Measurements from ENCODE around the gene GTF2A1L. TPM values are rescaled to one million over a fixed set of nuclear protein-coding genes. Genes with fewer than 3 reads are reported as not detected.
"Not testable (repeated sequence)": the region's sequence is repeated elsewhere in the genome, so short reads cannot be mapped to it uniquely, and the experiment has no call there.

The GTF2A1L gene
- total RNA-seq, 1 donor from 2014 or later, result 3.7 TPM

GRCh38 chr2:48592067-48592466 lies 25.6 kb upstream of the GTF2A1L start:
- peaks cover 15% of the 10 kb centered on the region for H3K4me1 Mint-ChIP-seq
- H2AFZ ChIP-seq (replicated peaks), result no peak overlapping the region
- no peaks in the 10 kb centered on the region for H4K20me1 ChIP-seq (ENCODE audit: low read depth)
- H3K36me3 ChIP-seq, result no peaks in the 10 kb centered on the region
- H3F3A ChIP-seq (ENCODE audit: low read depth), result peaks cover 23% of the 10 kb centered on the region
- H3K4me1 ChIP-seq, result peaks cover 22% of the 10 kb centered on the region
- H3K27me3 ChIP-seq, result no peaks in the 10 kb centered on the region
- H3K9me3 ChIP-seq (ENCODE audit: low read depth), result no peaks in the 10 kb centered on the region
- H3K27ac ChIP-seq, result no peak overlapping the region
- TF ChIP-seq, protein P1, sequence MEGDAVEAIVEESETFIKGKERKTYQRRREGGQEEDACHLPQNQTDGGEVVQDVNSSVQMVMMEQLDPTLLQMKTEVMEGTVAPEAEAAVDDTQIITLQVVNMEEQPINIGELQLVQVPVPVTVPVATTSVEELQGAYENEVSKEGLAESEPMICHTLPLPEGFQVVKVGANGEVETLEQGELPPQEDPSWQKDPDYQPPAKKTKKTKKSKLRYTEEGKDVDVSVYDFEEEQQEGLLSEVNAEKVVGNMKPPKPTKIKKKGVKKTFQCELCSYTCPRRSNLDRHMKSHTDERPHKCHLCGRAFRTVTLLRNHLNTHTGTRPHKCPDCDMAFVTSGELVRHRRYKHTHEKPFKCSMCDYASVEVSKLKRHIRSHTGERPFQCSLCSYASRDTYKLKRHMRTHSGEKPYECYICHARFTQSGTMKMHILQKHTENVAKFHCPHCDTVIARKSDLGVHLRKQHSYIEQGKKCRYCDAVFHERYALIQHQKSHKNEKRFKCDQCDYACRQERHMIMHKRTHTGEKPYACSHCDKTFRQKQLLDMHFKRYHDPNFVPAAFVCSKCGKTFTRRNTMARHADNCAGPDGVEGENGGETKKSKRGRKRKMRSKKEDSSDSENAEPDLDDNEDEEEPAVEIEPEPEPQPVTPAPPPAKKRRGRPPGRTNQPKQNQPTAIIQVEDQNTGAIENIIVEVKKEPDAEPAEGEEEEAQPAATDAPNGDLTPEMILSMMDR (IDR thresholded peaks at IDR 0.05), result no peak
- TF ChIP-seq EZH2phosphoT487 (IDR thresholded peaks at IDR 0.05) (no peak), EZH2 (IDR thresholded peaks at IDR 0.05) (no peak)
- H3K36me3 Mint-ChIP-seq, result no peaks in the 10 kb centered on the region
- H3K27me3 Mint-ChIP-seq (ENCODE audit: insufficient read depth, low read depth), result peaks cover 2% of the 10 kb centered on the region
- H3K9ac ChIP-seq, result no peak overlapping the region
- H3K4me3 Mint-ChIP-seq, result no peak overlapping the region
- no peak for DNase-seq (ENCODE audit: low spot score)
- H3K4me2 ChIP-seq, result no peak overlapping the region
- H3K4me3 ChIP-seq, result no peak overlapping the region
- H3K27ac Mint-ChIP-seq, result no peak overlapping the region
- H3K79me2 ChIP-seq (ENCODE audit: low read depth), result no peaks in the 10 kb centered on the region
- H3K9me3 Mint-ChIP-seq, result no peaks in the 10 kb centered on the region

DNA sequence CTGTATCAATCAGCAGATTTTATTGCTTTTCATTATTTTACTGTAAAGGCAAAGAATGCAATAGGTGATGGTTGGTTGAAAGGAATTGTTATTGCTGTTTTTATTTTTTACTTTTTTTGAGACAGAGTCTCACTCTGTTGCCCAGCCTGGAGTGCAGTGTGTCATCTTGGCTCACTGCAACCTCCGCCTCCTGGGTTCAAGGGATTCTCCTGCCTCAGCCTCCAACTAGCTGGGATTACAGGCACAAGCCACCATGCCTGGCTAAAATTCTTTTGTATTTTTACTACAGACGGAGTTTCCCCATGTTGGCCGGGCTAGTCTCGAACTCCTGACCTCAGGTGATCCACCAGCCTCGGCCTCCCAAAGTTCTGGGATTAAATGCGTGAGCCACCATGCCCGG lies 20.9 kb upstream of the GTF2A1L start:
- H4K20me1 ChIP-seq (ENCODE audit: low read depth); H3F3A ChIP-seq (ENCODE audit: low read depth); H3K27me3 Mint-ChIP-seq (ENCODE audit: insufficient read depth, low read depth); H3K9me3 Mint-ChIP-seq; H3K4me2 ChIP-seq; H2AFZ ChIP-seq (replicated peaks); H3K4me1 ChIP-seq; H3K4me1 Mint-ChIP-seq; H3K4me3 Mint-ChIP-seq; DNase-seq (ENCODE audit: low spot score); H3K79me2 ChIP-seq (ENCODE audit: low read depth); H3K9ac ChIP-seq; H3K27ac Mint-ChIP-seq; H3K27ac ChIP-seq; H3K36me3 ChIP-seq; H3K4me3 ChIP-seq; H3K27me3 ChIP-seq; H3K36me3 Mint-ChIP-seq; H3K9me3 ChIP-seq (ENCODE audit: low read depth): not testable (repeated sequence)

- Histone ChIP-seq H3K79me2 (ENCODE audit: low read depth) (no peaks in the 10 kb centered on the region), H4K20me1 (ENCODE audit: low read depth) (no peaks in the 10 kb centered on the region), H3K9ac (no peak overlapping the region), H3K27ac (no peak overlapping the region), H3K36me3 (no peaks in the 10 kb centered on the region), H3K9me3 (ENCODE audit: low read depth) (no peaks in the 10 kb centered on the region), H3F3A (ENCODE audit: low read depth) (no peaks in the 10 kb centered on the region), H3K4me3 (no peak overlapping the region), H2AFZ (replicated peaks) (no peak overlapping the region), H3K4me1 (no peaks in the 10 kb centered on the region), H3K4me2 (no peak overlapping the region), H3K27me3 (no peaks in the 10 kb centered on the region)
- Mint-ChIP-seq H3K9me3 (no peaks in the 10 kb centered on the region), H3K27me3 (ENCODE audit: insufficient read depth, low read depth) (no peaks in the 10 kb centered on the region), H3K4me1 (no peaks in the 10 kb centered on the region), H3K4me3 (no peak overlapping the region), H3K27ac (no peak overlapping the region), H3K36me3 (no peaks in the 10 kb centered on the region)
- no peak for TF ChIP-seq EZH2phosphoT487 (IDR thresholded peaks at IDR 0.05)
- TF ChIP-seq, protein P1 (IDR thresholded peaks at IDR 0.05), result no peak
- no peak for TF ChIP-seq EZH2 (IDR thresholded peaks at IDR 0.05)
- DNase-seq (ENCODE audit: low spot score), result no peak
Observed at GRCh38 chr2:48597492-48597891, 20.2 kb upstream of the GTF2A1L start.

- no peaks in the 10 kb centered on the region for H3K9me3 ChIP-seq (ENCODE audit: low read depth)
- no peak overlapping the region for H3K9ac ChIP-seq
- H3K4me2 ChIP-seq, result no peak overlapping the region
- no peaks in the 10 kb centered on the region for H3K27me3 Mint-ChIP-seq (ENCODE audit: insufficient read depth, low read depth)
- H3K27me3 ChIP-seq, result no peaks in the 10 kb centered on the region
- no peaks in the 10 kb centered on the region for H3K4me1 ChIP-seq
- no peak overlapping the region for H3K4me3 Mint-ChIP-seq
- DNase-seq (ENCODE audit: low spot score), result peak; percentile 54
- no peaks in the 10 kb centered on the region for H3K4me1 Mint-ChIP-seq
- no peaks in the 10 kb centered on the region for H3K9me3 Mint-ChIP-seq
- no peaks in the 10 kb centered on the region for H3F3A ChIP-seq (ENCODE audit: low read depth)
- H3K79me2 ChIP-seq (ENCODE audit: low read depth), result no peaks in the 10 kb centered on the region
- no peak overlapping the region for H2AFZ ChIP-seq (replicated peaks)
- H3K27ac Mint-ChIP-seq, result no peak overlapping the region
- H3K36me3 Mint-ChIP-seq, result peaks cover 5% of the 10 kb centered on the region
- no peak overlapping the region for H3K4me3 ChIP-seq
- H4K20me1 ChIP-seq (ENCODE audit: low read depth), result no peaks in the 10 kb centered on the region
- H3K36me3 ChIP-seq, result no peaks in the 10 kb centered on the region
- H3K27ac ChIP-seq, result no peak overlapping the region
- TF ChIP-seq EZH2phosphoT487 (IDR thresholded peaks at IDR 0.05) (no peak), EZH2 (IDR thresholded peaks at IDR 0.05) (no peak)
- TF ChIP-seq, protein P1 (IDR thresholded peaks at IDR 0.05), result peak; percentile 89
Observed at GRCh38 chr2:48600204-48600813, 17.3 kb upstream of the GTF2A1L start.
